Omental fat pad (tissue), 4 donors: Measurements from ENCODE around the gene BMAL1. TPM values are rescaled to one million over a fixed set of nuclear protein-coding genes. Genes with fewer than 3 reads are reported as not detected.

Source experiments
- ATAC-seq: fragments of 150-250 bp; one replicate; pipeline ENCODE4 v1.9.1; 2016; ENCODE audit warnings: mild to moderate bottlenecking, moderate library complexity; ENCODE audit not compliant: low FRiP score
- DNase-seq: peaks from one replicate; pipeline ENCODE4 v3.0.0-alpha.2; 2019; ENCODE audit warnings: low spot score
- total RNA-seq, 4 donors: library from RNA; depleted of rRNA; stranded (reverse); fragments of >200 nt; gene quantifications; one replicate each; pipeline ENCODE4 v1.1.0, GENCODE V29; 2016
- TF ChIP-seq, protein P1 (sequence below), 3 donors: fragments of 450-650 bp; IDR thresholded peaks; one replicate each; pipeline ENCODE4 v1.5.1; 2016 to 2017; ENCODE audit warnings: antibody characterized with exemption in 3 of 3, mild to moderate bottlenecking in 3 of 3, moderate library complexity in 2 of 3

Gene BMAL1
- total RNA-seq, 4 donors from 2014 or later: 52.5 to 60.5 (median 53.9) TPM

DNA sequence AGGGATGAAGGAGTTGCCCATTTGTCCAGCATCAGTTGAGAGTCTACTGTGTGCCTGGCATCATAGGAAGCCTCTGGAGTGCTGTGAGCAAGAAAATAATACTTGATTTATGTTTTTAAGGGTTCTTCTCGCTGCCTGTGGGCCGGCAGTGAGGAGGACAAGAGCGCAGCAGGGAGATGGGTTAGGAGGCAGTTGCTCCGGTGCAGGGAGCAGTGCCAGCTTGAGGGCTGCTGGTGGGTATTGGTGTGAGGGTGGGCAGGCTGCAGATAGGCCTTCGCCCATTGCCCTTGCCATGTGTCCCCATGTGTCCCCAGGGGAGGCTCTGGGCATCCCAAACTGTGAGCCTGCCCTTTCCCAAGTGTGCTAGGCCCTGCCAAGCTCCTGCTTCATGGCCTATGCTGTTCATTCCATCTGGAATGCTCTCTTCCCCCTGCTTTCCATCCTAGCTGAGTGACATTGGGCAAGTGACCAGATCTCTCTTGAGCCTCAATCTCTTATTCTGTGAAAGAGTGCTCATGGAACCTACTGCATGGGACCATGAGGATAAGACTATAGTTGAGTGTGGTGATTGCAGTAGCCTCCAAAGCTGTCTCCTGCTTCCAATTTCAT lies 19.8 kb downstream of the BMAL1 start:
- DNase-seq (no peak), ATAC-seq (no peak)
- TF ChIP-seq, protein P1, sequence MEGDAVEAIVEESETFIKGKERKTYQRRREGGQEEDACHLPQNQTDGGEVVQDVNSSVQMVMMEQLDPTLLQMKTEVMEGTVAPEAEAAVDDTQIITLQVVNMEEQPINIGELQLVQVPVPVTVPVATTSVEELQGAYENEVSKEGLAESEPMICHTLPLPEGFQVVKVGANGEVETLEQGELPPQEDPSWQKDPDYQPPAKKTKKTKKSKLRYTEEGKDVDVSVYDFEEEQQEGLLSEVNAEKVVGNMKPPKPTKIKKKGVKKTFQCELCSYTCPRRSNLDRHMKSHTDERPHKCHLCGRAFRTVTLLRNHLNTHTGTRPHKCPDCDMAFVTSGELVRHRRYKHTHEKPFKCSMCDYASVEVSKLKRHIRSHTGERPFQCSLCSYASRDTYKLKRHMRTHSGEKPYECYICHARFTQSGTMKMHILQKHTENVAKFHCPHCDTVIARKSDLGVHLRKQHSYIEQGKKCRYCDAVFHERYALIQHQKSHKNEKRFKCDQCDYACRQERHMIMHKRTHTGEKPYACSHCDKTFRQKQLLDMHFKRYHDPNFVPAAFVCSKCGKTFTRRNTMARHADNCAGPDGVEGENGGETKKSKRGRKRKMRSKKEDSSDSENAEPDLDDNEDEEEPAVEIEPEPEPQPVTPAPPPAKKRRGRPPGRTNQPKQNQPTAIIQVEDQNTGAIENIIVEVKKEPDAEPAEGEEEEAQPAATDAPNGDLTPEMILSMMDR (IDR thresholded peaks at IDR 0.05): no peak

DNA sequence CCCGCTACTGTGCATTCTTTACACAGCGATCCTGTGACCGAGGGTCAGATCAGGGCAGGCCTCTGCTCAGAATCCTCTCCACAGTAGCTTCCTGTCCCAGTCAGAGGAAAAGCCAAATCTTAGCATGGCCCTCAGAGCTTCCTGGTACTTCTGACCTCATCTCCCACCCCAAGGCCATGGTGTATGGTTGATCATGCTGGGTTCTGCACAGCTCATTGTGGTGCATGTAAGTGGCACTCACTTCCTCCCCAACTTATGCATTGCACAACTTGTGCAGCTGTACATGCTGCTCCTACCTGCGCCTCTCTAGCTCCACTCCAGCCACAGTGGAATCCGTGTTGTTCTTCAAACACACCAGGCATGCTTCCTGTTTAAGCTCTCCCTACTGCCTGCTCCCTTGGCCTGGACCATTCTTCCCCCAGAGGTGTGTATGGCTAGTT lies 20.3 kb downstream of the BMAL1 start:
- TF ChIP-seq, protein P1 (IDR thresholded peaks at IDR 0.05): no peak
- DNase-seq (no peak), ATAC-seq (no peak)

DNA sequence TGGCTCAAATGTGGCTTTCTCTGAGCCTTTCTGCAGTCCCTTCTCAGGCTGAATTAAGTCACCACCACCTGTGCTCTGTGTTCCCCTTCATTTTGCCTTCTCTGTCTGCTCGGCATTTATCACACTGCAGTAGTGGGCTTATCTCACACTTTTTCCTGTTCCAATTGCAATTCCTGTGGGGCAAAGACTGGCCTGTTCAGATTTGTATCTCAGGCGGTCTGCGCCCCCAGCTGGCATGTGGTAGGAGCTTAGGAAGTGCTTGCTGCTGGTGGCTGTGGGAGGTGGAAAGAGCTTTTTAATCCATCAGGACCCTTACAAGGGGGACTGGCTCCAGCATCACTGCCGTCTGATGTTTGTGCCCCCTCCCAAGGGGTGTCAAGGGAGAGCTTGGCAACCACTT lies 21.2 kb downstream of the BMAL1 start:
- no peak for DNase-seq
- TF ChIP-seq, protein P1 (IDR thresholded peaks at IDR 0.05): no peak
- no peak for ATAC-seq

DNA sequence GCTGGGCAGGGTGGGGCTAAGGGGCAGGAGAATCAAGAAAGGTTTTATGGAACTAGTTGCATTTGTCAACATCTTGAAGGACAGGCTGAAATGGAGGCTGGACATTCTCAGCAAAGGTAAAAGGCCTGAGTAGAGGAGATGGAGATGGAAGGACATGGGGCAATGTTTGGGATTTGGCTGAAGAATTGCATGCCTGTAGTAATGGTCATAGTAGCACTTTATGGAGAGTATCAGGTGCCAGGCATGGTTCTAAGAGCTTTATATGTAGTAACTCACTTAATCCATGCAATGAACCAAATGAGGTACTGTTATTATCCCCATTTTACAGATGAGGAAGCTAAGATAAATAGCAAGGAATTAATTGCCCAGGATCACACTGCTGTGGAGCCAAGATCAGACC lies 23.9 kb downstream of the BMAL1 start:
- TF ChIP-seq, protein P1 (IDR thresholded peaks at IDR 0.05): no peak
- no peak for ATAC-seq
- no peak for DNase-seq

DNA sequence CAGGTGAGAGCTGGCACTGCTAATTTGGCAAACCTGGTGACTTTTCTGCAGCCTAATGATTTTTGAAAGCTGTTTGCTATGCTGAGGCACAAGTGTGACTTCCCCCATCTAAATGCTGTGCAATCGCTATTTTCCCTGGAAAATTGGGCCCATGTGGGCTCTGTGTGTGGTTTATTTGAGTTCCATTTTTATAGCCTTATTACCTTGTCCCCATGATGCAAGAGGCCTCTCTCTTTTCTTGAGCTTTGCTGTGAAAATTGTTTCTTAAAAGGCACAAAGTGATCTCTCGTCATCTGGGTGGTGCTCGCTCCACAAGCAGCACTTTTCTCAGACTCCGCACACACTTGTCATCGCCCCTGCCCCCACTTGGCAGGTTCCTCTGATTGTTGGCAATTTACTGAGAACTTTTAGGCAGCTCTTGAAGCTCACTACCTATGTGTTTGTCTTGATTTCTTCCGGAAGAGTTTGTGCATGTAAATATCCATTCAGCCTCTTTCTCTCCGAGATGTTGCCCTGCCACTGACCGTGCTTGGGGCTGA lies 24.9 kb downstream of the BMAL1 start:
- DNase-seq (no peak), ATAC-seq (no peak)
- TF ChIP-seq, protein P1 (IDR thresholded peaks at IDR 0.05): no peak

DNA sequence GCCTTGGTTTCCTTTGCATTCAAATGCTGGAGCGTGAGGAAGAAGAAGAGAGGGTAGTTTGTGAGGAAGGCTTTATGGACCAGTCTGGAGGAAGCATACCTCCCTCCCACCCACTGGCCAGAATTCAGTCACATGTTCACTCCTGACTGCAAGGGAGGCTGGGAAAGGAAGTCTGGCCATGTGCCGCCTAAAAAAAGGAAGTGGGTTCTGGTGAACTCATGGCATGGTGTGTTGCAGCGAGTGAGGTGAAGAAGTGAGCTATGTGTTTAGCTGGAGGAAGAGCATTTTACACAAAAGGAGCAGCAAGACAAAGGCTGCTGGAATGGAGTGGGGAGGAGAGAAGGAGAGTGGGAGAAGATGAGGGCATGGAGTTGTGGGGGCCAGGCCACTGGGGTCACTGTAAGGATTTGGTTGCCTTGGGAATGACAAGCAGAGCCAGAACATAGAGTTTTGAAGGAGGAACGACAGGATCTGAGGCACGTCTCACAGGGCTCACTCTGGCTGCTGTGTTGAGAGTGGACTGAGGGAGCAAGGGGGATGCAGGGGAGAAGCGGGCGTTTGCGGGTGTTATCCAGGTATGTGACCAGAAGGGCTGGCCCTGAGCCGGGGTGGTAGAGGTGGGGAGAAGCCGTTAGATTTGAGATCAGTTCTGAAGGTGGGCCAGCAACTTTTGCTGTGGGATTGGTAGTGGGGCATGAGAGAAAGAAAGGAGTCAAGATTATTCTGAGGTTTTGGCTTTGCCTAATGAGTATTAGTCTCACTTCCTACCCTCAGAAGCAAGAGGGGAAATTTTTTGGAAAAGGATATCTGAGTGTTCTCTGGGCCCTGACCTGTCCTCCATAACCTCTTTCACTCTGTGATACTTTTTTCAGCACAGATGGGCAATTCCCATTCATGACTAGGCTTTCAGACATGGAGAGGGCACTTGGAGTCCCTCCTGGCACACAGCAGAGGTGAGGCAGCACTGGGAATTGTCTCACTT lies 26.4 kb downstream of the BMAL1 start:
- TF ChIP-seq, protein P1 (IDR thresholded peaks at IDR 0.05): no peak
- no peak for DNase-seq
- ATAC-seq: no peak
